HG03558 (cell line): ENCODE measurements around the gene PRKAR2B.

Experiments
- ATAC-seq: cut with Tn5 transposase; IDR thresholded peaks from one replicate; pipeline ENCODE4 v1.9.1; 2021; ENCODE audit warnings: moderate number of reproducible peaks; ENCODE audit not compliant: unreplicated experiment; ENCODE audit errors: extremely low read depth

PRKAR2B gene

GRCh38 chr7:107044347-107045194, at the start of gene PRKAR2B:
Gene PRKAR2B (plus strand): TSS chr7:107044705. CDS start chr7:107044908, 203 bp downstream.
- ATAC-seq: peak; percentile 78

GRCh38 chr7:106994833-106995232, 49.7 kb upstream of the PRKAR2B start:
- ATAC-seq: no peak

- ATAC-seq: no peak
Measured at GRCh38 chr7:106997487-106998271, 46.8 kb upstream of the PRKAR2B start.

- no peak for ATAC-seq
Measured at GRCh38 chr7:106999023-106999422, 45.5 kb upstream of the PRKAR2B start.

GRCh38 chr7:107001490-107001889, 43.0 kb upstream of the PRKAR2B start:
- no peak for ATAC-seq

- no peak for ATAC-seq
Measured at GRCh38 chr7:107002126-107002525, 42.4 kb upstream of the PRKAR2B start.

GRCh38 chr7:107002529-107002998, 41.9 kb upstream of the PRKAR2B start:
- ATAC-seq: no peak

GRCh38 chr7:107007007-107007891, 37.3 kb upstream of the PRKAR2B start:
- ATAC-seq: no peak

GRCh38 chr7:107007892-107008287, 36.6 kb upstream of the PRKAR2B start:
- ATAC-seq: no peak

- no peak for ATAC-seq
Measured at GRCh38 chr7:107009846-107010203, 34.7 kb upstream of the PRKAR2B start.

GRCh38 chr7:107012691-107013090, 31.8 kb upstream of the PRKAR2B start:
- no peak for ATAC-seq

- ATAC-seq: no peak
Measured at GRCh38 chr7:107014387-107015023, 30.0 kb upstream of the PRKAR2B start.

- no peak for ATAC-seq
Measured at GRCh38 chr7:107016312-107016711, 28.2 kb upstream of the PRKAR2B start.

GRCh38 chr7:107017965-107018719, 26.4 kb upstream of the PRKAR2B start:
- no peak for ATAC-seq

GRCh38 chr7:107020400-107020799, 24.1 kb upstream of the PRKAR2B start:
- ATAC-seq: no peak

GRCh38 chr7:107021600-107021999, 22.9 kb upstream of the PRKAR2B start:
- ATAC-seq: no peak

- ATAC-seq: no peak
Measured at GRCh38 chr7:107023522-107024151, 20.9 kb upstream of the PRKAR2B start.

- ATAC-seq: no peak
Measured at GRCh38 chr7:107024906-107025305, 19.6 kb upstream of the PRKAR2B start.
